Stimulated activated CD4-positive, alpha-beta T cell treated with anti-CD3 and anti-CD28 coated beads, TNF-alpha, amount 100 ng/mL, for 48 hours (primary cell): ENCODE measurements around the gene IKZF2.

Source experiments
- DNase-seq, 3 donors: peaks; one replicate each; pipeline ENCODE4 v3.0.0-alpha.2; 2020; ENCODE audit warnings: low read depth in 3 of 3

IKZF2 gene

DNA sequence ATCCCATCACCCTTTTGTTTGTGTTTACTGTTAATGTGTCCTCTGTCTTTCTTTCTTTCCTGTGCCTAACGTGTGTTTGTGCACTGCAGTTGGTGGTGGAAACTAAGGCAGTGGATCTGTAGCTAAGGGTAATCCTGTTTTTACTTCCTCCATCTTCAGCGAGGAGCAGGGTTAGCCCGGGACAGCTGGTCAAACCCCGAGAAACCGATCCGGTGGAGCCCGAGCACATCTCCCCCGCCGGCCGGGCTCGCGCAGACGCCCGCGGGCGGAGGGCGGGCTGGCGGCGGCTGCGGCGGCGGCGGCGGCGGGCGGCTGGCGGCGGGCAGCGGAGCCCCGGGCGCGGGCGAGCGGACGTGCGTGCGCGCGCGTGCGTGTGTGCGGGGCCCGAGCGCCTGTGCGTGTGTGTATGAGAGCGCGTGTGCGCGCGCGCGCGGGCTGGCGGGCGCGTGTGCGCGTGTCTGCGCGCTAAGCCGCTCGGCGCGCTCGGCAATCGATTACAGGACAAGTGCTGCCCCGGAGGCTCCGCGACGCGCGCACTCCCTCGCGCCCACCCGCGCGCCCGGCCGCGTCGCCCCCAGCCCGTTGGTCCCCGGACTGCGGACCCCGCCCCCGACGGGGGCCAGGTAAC lies at the start of gene IKZF2:
IKZF2 (minus strand) TSS at position 176 of the 628 bp plus-strand sequence. CDS start 2,983 bp downstream, outside the sequence.
- DNase-seq, result peak; percentile 13 to 47 (median 45)

- DNase-seq, result no peak
Measured at GRCh38 chr2:213199871-213200270, 48.5 kb upstream of the IKZF2 start.

DNA sequence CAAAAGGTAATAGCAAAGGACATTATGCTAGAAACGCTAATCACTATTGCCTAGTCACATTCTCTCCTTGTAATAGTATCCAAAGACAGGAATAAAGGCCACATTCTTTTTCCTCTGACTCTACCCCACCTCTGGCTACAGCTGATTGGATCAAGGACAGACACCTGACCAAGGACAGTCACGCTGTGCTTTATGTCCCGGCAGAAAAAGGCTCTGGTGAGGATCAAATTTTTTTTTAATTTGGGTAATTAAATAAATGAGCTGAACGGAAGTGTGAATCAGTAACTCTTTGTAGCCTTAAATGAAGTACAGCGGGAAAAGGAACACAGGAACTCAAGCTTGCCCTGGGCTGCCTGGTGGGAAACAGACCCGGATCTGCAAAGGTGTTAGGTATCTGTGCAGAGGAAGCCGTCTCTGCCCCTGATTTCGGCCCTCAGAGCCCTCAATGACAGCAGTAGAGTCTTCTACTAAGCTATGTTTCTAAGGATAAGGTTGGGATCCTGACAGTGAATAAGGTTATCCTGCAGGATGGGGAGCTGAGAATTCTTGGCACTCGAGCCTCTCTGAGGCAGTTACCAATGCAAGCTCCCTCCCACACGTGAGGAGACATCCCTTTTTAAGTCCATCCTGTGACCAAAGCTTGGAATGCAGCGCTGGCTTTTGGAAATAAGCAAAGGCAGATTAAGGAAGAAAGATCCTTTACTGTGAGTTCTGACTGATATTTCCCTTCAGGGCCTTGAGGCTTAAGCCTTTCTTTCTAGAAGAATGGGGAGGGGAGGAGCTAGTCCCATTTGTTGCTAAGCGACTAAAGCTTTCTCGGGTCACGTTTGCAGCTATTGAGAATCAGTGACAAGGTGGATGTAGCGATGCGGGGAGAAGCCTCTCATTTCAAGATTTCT lies 37.8 kb upstream of the IKZF2 start:
- DNase-seq, result no peak

DNA sequence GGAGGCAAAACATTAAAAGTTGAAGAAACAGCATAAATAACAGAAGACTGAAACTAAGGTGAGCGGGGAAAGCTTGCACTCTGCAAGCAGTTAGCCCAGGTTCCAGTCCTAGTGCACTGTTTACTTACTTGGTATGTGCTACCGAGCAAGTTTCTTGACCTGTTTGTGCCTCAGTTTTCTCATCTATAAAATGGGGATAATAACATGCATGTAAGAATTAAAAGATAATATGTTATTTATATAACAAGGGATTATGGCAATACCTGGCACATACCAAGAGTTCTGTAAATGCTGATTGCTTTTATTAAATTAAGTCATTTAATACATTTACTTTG lies 37.1 kb upstream of the IKZF2 start:
- DNase-seq, result no peak

DNA sequence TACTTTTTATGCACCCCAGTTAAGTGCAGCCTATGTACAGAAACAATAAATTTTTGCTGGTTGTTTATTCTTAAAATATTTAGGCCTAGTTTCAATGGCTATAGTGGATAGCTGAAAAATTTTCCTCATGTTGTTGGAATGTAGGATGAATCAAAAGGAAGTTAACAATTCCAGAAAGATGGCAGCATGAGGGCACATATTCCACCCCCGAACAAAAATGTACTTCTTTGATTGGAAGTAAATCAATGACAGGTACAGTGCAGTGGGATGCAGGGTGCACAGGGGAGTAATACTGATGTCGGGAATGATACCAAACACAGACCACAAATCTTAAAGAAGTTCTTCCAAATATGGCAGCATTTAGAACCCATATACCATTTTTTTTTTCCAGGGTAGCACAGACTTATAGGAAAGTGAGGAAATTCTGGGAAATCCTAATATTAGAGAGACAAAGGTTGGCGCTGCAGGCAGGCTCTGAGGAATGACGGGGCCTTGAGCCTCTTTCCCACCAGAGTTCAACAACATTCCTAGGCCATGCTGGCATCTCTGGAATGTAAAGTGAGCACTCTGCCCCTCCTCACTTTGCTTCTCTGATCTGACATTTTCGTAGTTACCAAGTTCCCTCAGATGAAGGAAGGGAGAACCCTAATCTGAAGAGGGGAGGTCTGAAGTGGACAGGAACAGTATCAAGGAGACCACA lies 36.6 kb upstream of the IKZF2 start:
- DNase-seq, result no peak

GRCh38 chr2:213187386-213187785 lies 36.0 kb upstream of the IKZF2 start:
- DNase-seq, result no peak

GRCh38 chr2:213185147-213185822 lies 33.9 kb upstream of the IKZF2 start:
- DNase-seq, result no peak

- no peak for DNase-seq
Measured at GRCh38 chr2:213181712-213182111, 30.3 kb upstream of the IKZF2 start.

DNA sequence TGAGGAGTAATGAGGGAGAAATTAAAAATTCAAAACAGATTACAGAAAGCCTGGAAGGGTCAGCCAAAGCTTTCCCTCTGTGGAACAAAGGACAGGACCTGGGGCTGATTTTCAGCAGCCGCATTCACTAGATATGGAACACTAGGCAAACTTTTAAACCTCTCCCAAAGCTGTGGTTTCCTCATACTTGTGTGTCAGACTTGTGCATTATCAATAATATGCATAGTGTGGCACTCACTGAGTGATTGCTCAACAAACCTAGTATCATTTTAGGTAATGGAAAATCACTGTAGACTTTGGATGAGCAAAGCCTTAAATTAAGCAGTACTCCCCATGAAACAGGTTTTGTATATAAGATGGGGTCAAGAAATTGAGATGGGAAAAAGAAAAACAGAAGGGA lies 26.3 kb upstream of the IKZF2 start:
- no peak for DNase-seq

DNA sequence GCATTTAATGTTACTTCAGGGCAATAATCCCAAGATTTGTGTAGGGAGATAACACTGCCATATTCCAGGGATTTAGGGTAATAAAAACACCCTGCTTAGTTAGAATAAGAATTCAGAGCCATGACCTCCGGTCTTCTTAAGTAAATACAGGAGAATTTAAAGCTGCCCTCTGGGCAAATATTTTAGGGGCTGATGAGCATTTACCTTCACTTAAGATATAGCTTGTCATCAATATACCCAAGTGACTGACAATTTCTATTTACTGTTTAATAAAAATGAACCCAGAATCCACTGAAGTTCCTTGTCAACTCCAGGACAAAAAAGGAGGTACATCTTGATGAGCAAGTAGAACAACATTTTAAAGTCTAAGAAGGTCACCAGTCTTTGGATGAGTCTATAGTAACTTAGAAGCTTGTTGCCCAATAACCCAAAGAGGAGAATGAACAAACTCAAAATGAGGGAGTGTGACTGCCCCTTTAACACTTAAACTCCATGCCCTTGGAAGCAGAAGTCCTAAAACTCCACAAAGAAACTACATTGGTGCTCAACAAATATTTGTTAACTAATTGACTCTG lies 24.3 kb upstream of the IKZF2 start:
- DNase-seq, result no peak

DNA sequence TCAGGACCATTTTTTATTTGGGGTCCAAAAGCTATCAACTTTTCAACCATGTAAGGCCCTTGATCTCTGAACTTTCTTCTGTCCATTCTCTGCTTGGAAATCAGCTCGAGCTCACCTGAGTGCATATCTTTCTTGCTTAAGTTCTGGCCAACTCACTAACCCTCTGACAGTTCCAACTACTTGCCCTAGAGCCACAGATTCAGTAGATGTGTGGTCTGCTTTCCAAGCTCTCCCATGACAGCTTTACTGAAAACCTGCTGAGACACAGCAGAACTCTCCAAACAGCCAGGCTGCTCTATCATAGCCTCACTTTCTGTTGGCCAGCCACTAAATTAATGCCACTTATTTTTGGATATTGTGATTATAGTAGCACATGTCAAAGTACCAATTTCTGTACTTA lies 21.2 kb upstream of the IKZF2 start:
- DNase-seq, result no peak

- DNase-seq, result no peak
Measured at GRCh38 chr2:213171147-213171546, 19.7 kb upstream of the IKZF2 start.

DNA sequence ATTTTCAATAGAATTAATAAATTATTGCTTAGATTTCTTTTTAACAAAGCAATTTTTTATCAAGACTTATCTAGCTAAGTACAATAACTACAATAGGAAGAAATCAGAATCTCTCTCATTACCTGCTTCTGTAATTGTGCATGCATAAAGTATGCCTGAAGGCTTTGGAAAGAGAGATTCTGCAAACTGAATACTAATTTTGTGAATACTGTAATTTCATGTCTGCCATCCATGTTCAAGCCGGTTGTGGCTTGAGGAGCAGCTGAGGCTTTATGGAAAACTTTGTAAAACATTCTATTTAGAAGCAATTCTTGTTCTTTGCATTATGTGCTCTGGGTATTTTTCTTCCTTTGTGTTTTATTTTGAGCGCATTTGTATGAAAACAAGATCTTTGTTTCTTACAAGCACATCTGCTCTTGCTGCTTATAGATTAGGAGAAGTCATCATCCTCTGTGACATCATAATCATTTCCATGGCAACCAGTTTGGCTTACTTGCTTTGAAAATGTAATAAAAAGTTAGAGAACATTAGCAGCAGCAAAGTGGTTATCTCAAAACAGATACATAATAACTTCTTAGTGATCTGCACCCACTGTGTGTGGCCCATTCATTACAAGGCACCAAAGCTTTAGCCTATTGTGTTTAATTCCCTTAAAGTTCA lies 16.0 kb upstream of the IKZF2 start:
- no peak for DNase-seq

- DNase-seq, result no peak
Measured at GRCh38 chr2:213166109-213166508, 14.7 kb upstream of the IKZF2 start.

GRCh38 chr2:213164263-213164662 lies 12.9 kb upstream of the IKZF2 start:
- DNase-seq, result no peak

DNA sequence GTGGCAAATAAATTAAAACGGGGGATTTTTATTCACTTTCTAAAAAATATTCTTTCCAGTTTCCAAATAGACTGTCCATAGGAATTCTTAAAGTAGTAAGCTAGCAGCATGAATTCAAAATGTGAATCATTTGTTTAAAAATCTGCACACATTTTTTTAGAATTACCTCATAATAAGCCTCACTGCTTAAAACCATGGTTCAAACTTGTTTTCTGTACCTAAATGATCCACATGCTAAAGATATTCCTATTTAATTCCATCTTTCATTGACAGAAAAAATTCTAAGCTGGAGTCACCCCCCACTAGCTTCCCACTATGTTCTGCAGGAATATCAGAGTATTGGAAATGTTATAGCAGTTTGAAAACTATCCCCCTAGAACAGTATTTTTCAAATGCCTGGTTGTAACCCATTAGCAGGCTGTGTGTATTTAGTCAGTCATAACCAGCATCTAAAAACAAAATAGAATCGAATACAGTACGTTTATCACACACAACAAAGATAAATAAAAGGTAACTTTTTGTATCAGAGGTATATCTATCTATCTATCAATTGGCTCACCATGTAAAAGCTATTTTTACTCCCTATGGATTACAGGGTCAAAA lies 11.2 kb upstream of the IKZF2 start:
- no peak for DNase-seq

DNA sequence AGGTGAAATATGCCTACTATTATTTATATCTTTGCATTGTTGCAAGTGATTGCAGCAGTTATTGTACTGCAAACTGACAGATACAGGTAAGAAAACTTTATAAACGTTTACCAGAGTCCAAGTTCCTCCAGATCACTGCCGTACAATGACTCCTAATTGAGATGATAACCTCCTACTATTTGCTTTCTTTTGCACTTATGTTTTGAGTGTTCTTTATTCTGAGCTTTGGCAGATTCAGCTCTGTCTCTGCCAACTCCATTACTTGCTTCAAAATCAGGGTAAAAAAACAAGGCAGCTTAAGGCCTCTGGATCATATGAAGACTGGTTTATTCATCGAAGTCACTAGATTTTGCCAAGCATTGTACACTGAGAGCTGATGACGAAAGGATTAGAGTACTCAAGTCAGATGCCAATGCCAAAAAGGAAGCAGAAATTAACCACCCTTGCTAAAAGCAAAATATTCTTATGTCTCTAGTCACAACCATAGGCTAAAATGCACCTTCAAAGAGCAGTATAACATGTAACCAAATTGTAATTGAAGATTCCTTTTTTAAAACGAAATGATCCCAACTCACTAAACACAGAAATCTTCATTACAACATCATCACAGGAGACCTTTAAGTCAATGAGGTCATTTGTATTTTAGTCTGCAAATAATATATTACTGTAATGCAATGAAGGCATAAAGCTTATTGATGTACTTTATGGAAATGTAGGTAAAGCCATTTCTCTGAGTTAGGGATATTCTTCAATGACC lies 10.5 kb upstream of the IKZF2 start:
- DNase-seq, result no peak

- no peak for DNase-seq
Measured at GRCh38 chr2:213159768-213160167, 8.4 kb upstream of the IKZF2 start.

GRCh38 chr2:213157242-213157641 lies 5.8 kb upstream of the IKZF2 start:
- no peak for DNase-seq

- DNase-seq, result no peak
Measured at GRCh38 chr2:213156717-213157116, 5.3 kb upstream of the IKZF2 start.
